HG03064 (cell line): ENCODE measurements around the gene GUCY1B1.

Experiments
- ATAC-seq: cut with Tn5 transposase; IDR thresholded peaks from one replicate; pipeline ENCODE4 v1.9.1; 2021; ENCODE audit warnings: low read depth; ENCODE audit not compliant: unreplicated experiment

The GUCY1B1 gene

DNA sequence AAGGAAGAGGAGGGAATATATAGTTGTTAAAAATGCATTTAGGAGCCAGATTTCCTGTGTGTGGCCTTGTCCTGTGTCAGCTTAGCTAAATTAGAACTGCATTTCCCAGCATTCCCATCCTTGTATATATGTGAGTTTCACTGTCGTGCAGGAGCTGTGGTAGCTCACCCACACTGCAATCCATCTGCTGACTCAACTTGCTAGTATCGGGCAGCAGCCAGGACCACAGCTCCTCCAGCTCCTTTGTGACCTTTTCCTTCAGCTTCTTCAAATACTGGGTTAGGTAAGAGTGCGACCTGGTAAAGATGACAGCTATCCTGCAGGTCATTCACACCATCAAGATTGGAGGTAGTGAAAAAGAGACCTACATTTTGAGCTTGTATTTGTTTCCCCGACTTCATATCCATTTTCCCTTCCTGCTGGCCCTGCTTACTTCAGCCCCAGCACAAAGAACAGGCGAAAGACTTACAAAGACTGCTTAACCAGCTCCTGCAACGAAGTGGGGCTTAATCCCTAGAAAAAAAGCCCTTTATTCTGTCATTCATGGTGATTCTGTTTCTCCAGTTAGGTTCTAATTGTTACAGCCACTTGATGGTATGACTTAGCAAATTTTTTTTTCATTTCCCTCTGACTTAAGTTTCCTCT lies 95.9 kb downstream of the GUCY1B1 start:
- no peak for ATAC-seq

DNA sequence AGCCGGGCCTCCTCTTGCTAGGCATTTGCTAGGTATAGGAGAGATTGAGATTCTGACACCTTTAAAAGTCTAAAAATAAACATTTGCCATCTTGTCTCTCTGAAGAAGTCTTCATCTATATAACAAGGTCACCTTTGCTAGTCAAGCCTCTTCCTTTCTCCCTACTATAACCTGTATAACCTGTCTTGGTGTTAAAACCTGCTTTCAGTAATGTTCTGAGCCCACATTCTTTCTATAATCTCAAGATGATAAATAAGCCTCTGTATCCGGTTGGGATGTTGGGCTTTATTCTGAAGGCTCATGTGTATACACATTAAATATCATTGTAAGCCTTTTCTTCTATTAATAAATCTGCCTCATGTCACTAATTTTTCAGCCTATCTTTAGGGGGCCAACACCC lies 97.1 kb downstream of the GUCY1B1 start:
- ATAC-seq = no peak
